HG02571 (cell line): ENCODE results near the gene AK8.

Experiments
- ATAC-seq: cut with Tn5 transposase; IDR thresholded peaks from one replicate; pipeline ENCODE4 v1.9.1; 2021; ENCODE audit warnings: mild to moderate bottlenecking, moderate library complexity; ENCODE audit not compliant: unreplicated experiment

The AK8 gene

DNA sequence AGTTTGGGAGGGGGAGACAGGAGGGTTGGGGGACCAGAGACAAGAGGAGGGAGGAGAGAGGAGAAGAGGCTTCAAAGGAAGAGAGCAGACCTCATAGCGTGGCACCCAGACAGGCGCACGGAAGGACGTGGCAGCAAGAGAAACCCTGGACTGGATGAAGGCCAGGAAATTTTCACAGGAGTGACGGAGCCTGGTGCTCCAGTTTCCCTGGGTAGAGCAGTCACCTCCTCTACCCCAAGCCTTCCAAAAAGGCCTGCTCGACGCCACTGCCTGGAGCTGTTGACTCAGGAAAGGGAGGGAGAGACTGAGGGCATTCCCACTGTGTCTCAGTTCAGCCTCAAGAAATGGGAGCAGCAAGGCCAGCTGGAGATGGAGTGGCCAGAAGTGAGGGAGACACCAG is 19.3 kb downstream of the AK8 start:
- no peak for ATAC-seq

DNA sequence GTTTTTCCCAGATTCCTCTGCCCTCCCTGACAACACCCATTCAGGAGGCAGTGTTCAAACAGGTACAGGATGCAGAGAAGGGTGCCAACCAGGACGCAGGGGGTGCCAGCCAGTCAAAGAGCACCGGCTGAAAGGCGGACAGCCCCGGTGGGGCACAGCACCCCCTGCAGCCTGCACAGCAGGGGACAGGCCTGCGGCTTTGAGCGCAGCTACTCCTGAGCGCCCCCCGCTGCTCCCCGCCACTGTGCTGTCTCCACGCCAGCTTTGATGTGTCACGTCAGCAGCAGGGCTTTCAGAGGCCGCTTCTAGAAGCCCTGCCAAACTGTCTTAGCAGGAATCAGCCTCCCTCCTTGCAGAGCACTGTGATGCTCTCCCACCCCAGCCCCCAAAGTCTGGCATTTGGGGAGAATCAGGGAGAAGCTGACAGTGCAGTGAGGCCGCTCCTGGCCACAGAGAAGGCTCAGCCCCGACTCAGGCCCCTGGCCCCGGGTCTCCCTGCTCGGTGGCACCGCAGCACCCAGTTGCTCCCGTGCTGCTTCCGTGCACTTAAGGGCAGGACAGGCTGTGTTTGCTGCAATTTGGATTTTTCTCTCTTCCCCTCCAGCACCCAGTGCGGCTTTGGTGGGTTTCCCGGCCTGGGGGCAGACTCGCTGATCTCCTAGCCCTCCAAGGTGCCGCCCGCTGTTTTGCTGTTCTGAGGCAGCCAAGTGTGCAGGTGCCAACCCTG is 20.3 kb downstream of the AK8 start:
- ATAC-seq, result no peak

GRCh38 chr9:132857031-132857430 is 21.1 kb downstream of the AK8 start:
- no peak for ATAC-seq

DNA sequence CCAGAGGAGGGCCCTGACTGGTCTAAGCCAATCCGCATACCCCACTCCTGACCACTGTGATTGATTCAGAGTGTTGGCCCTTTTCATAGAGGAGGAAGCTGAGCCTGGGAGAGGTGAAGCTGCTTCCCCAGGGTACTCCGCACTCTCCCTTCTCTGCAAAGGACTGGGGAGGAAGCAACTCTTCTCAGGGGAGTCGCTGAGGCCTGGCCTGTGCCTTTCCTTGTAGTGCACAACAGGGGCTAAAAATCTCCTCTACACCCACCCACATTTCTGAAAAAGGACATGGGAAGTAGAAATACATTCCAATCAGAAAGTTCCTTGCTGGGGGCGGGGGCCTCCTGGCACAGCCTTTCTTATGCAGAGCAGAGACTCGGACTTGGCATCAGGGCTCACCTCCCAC is 22.2 kb downstream of the AK8 start:
- no peak for ATAC-seq

- ATAC-seq, result no peak
Observed at GRCh38 chr9:132854832-132855231, 23.3 kb downstream of the AK8 start.

GRCh38 chr9:132853482-132853881 is 24.6 kb downstream of the AK8 start:
- no peak for ATAC-seq

GRCh38 chr9:132849185-132849706 is 28.8 kb downstream of the AK8 start:
- ATAC-seq, result no peak

DNA sequence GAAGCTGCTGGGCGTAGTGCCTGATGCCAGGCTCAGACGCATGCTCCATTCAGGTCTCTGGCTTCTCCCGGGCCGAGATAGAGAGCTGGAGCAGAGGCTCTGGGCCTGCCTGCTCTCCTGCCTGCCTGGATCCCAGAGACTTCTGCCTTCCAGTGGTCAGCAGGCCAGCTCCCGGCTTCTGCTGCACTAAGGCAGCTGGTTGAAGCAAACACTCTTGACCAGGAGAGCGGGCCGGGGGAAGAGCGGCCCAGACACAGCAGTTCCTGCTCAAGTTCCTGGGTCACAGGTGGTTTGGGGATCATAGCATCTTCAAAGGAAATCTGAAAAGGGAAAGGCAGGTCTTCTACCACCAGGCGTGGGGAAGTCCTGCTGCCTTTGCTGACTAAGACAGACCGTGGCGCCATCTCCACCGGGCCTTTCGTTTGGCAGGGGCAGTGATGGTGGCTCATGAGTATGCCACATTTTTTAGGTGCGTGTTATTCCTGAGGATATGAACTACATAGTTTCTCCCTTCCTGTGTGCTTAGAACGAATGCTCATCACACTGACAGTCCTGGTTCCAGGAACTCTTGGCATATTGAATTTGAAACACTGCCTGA is 31.1 kb downstream of the AK8 start:
- ATAC-seq, result no peak

DNA sequence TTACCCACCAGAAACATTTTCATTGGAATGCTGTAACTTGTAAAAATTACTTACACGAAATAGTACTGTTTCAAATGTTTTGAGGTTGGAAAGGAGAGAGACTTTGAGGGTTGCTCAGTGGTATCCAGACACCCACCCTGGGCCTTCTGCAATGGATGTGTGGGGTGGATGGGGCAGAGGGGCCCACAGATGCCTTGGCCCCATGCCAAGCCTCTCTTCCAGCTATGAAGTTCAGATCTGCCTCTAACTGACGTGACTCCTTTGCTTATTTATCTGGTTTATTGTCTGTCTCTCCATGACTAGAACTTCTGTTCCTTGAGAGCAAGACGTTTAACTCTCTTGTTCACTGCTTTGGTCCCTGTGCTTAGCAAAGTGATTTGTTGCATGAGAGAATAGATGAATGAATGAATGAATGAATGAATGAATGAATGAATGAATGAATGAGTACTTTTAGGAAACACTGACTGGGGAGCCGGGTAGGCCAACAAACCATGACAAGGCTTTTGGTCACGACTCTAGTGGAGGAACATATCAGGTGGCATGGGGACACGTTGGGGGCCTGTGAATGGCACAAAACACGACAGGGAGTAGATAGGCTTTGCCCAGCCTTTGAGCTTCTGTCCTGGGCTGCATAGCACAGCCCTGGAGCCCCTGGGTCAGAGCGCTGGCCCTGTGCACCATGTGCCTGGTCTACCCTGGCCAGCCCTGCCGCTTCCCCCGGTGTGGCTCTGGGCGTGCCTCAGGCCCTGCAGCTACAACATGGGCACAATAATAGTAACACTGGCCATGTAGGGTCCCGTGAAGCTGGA is 31.8 kb downstream of the AK8 start:
- ATAC-seq, result no peak

DNA sequence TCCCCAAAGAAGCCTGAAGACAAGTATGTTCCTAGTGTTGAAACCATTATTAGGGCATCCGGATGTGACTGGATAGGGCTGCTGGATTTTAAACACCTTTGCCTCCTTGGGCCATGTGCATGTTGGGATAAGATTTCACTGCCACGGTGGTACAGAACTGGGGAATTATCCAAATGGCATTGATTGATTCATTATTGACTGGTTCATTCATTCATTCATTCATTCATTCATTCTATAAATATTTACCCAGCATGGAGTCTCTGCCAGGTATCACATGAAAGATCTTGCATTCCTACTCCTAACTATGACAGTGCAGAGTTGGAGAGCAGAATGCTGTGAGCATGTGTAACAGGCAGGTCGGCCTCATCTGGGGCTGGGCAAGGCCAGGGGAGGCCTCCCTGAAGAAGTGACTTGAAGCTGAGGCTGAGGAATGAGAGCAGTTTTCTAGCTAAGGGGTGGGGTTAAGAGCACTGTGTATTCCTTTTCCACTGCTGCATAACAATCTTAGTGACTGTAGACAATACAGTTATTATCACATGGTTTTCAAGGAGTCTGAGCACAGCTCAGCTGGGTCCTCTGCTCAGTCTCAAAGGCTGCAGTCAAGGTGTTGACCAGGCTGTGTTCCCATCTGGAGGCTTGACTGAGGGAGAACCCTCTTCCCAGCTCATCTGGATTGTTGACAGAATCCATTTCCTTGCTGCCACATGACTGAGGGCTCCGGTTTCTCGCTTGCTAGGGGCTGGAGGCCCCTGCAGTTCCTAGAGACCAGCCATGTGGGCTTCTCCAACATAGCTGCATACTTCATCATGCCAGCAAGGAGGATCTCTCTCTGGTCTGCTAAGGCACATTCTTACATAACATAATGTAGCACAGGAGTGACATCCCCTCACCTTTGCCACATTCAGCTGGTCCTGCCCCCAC is 35.7 kb downstream of the AK8 start:
- ATAC-seq, result no peak

DNA sequence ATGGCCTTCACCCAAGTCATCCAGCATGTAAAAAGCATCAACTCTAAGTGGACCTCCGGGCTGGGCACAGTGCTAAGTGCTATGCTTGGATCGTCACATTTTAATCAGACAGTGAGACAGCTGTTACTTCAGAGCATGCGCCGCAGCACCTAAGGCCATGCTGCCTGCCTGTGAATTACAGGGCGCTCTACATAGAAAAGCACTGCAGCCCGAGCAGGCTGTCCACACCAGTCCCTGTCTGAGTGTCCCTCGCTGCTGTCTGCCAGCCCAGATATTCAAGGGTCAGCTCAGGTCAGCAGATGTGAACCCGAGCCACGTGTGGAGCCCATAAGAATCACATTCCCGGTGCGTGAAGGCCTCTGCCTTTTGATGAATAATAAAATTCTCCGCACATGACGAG is 37.1 kb downstream of the AK8 start:
- no peak for ATAC-seq

DNA sequence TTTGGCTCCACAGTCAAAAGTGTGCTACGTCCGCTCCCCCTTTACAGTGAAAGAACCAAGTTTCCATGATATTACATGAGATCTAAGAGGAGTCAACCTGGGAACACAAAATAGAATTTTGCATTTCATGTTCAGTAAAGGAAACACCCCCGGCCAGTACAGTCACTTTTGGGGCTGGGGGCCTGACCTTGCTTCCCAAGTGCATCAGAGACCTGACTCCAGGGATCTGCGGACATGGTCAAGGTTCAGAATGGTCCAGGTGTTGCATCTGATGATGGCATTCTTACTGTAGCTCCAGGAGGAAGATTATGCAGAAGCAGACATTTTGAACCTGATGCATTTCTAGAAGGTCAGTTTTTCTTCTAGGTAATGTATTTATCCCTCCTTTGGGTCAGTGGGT is 39.8 kb downstream of the AK8 start:
- ATAC-seq, result no peak

DNA sequence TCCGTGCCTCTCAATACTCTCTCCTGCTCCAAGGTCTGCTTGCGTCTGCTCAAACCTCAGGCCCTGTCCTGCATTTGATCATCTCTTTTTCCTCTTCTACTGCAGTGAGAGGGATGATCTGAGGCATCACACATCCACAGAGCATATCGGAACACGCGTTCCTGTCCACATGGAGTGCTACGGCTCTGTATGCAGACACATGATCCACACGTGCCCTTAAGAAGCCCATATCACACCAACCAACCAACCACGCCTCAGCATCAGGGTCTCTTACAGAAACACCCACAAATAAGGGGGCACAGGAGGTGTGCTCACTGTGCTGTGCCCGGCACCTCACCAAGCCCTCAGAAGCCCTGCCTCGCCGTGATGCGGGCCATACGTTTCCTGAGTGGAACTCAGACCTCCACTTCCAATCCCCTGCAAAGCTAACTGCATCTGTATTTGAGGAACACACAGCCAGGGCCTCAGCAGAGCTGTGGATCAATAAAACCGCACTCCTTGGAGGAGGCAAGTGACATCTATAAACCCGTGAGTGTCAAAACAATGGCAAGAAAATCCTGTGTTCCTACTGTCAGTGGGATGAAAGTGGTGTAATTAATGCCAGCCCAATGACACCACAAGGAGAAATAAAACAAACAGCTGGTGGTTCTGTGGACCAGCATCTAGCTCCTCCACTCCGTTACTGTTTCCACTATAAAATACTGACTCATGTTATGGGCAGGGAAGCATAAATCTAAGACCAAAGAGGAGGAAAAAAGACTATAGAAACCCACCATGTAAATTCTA is 40.4 kb downstream of the AK8 start:
- ATAC-seq, result no peak

DNA sequence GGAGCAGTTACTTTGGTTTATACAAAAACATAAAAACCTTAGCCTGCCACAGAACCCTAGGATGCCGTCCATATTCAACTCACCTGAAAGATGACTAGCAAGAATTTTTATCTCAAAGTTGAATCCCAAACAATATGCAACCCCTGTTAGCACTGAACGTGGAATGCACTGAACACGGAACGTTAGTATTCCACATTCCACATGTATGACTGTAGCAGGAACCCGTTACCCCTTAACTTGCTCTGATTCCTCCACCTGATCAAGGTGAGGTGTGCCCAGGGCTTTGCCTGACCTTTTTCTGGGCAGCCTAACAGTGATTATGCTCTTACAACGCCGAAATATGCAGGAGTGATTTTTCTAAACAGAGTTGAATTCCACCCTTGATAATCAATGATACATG is 43.7 kb downstream of the AK8 start:
- no peak for ATAC-seq

- no peak for ATAC-seq
Observed at GRCh38 chr9:132833550-132834121, 44.4 kb downstream of the AK8 start.

- ATAC-seq, result no peak
Observed at GRCh38 chr9:132832171-132832881, 45.8 kb downstream of the AK8 start.

GRCh38 chr9:132828201-132828770 is 49.8 kb downstream of the AK8 start:
- no peak for ATAC-seq

DNA sequence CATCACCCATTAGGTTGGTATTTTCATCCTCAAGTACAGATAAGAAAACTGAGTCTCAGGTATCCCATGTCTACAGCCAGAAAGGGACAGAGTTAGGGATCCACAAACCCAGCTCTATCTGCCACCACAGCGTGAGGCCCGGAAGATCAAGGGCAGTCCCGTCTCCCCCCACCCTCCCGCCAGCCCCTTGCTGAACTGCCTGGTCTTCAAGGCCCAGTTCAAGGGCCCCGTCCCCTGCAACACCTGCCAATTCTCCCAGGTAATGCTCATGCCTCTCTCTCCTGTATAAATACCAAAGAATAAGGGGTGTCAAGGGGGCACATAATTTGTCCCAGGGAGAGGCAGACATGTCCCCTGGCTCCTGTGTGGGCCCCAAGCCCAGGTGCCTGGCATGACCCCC is 50.7 kb downstream of the AK8 start:
- no peak for ATAC-seq
